CD4-positive, alpha-beta T cell treated with Interleukin-15 for 1 hour (primary cell): Measurements from ENCODE around the gene NPAS2.

ENCODE experiments used
- DNase-seq: peaks from one replicate; pipeline ENCODE4 v3.0.0-alpha.2; 2020

The NPAS2 gene, protein sequence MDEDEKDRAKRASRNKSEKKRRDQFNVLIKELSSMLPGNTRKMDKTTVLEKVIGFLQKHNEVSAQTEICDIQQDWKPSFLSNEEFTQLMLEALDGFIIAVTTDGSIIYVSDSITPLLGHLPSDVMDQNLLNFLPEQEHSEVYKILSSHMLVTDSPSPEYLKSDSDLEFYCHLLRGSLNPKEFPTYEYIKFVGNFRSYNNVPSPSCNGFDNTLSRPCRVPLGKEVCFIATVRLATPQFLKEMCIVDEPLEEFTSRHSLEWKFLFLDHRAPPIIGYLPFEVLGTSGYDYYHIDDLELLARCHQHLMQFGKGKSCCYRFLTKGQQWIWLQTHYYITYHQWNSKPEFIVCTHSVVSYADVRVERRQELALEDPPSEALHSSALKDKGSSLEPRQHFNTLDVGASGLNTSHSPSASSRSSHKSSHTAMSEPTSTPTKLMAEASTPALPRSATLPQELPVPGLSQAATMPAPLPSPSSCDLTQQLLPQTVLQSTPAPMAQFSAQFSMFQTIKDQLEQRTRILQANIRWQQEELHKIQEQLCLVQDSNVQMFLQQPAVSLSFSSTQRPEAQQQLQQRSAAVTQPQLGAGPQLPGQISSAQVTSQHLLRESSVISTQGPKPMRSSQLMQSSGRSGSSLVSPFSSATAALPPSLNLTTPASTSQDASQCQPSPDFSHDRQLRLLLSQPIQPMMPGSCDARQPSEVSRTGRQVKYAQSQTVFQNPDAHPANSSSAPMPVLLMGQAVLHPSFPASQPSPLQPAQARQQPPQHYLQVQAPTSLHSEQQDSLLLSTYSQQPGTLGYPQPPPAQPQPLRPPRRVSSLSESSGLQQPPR

GRCh38 chr2:100819370-100820272, at the start of gene NPAS2:
TSS of gene NPAS2 (plus strand) at chr2:100820139. CDS start at chr2:100904755, 84,616 bp downstream.
- DNase-seq: no peak

- DNase-seq: no peak
Measured at GRCh38 chr2:100771125-100771524, 48.8 kb upstream of the NPAS2 start.

- no peak for DNase-seq
Measured at GRCh38 chr2:100773538-100773937, 46.4 kb upstream of the NPAS2 start.

DNA sequence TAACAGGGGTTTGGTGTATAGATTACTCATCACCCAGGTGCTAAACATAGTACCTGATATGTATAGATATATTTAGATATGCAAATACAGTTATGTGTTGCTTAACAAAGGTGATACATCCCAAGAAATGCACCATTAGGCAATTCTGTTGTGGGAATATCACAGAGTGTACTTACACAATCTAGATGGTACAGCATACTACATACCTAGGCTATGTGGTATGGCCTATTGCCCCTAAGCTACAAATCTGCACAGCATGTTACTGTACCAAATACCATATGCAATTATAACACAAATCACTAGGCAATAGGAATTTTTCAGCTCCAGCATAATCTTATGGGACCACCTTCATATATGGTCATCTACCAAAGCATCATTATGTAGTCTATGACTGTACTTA, 43.5 kb upstream of the NPAS2 start:
- DNase-seq: no peak

- DNase-seq: no peak
Measured at GRCh38 chr2:100778637-100779450, 41.1 kb upstream of the NPAS2 start.

DNA sequence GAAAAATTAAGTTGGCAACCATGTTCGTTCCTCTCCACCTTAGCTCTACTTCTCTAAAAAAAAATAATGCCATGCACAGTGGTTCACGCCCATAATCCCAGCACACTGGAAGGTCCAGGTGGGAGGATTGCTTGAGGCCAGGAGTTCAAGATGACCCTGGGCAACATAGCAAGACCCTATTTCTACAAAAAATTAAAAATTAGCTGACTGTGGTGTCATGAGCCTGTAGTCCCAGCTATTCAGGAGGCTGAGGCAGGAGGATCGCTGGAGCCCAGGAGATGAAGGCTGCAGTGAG, 40.1 kb upstream of the NPAS2 start:
- DNase-seq: no peak

- no peak for DNase-seq
Measured at GRCh38 chr2:100780203-100781008, 39.5 kb upstream of the NPAS2 start.

DNA sequence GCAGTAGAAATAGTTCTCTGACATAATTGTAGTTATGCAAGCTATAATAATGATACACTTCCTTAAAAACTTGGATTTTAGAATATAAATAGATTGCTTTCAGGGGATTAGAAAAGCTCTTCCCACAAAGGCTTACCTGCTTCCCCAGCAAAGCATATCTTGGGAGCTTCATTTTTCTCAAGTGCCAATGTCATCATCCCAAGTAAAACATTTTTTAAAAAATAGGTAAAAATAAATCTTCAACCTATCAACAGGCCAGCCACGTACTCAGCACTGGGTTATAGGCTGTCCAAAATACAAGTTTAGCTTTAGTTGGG, 39.0 kb upstream of the NPAS2 start:
- no peak for DNase-seq

- DNase-seq: no peak
Measured at GRCh38 chr2:100781523-100782379, 38.2 kb upstream of the NPAS2 start.

- no peak for DNase-seq
Measured at GRCh38 chr2:100782380-100782878, 37.5 kb upstream of the NPAS2 start.

DNA sequence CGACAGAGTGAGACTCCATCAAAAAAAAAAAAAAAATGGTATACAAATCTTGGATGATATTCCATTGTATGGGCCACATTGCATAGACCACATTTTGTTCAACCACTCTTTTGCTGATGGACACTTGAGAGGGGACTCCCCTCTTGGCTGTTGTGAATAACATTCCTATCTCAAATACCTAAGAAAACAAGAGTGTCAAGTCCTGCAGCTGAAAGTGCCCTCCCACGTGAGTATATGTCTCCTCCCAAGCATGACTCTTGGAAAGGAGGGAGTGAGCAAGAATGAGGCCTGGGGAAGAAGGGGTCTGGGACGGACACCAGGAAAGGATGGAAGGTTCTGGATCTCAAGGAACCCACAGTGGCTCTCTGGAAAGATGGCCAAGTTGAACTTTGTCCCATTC, 36.0 kb upstream of the NPAS2 start:
- DNase-seq: no peak

DNA sequence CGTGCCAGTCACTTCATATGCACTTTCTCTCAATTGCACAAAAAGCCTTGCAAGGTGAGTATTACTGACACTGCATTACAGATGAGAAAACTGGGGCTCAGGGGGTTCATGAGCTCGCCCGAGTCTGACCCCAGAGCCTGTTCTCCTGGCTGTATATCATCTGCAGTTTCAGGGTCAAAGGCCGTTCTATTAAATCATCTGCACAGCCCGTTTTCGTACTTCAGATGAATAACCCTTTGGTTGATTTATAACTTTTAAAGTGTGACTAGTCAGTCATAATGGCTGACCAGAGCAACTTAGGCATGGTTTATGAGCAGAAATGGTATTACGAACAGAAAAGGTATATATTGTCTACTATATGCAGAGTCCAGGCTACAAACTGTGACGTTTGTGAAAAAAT, 35.3 kb upstream of the NPAS2 start:
- no peak for DNase-seq

DNA sequence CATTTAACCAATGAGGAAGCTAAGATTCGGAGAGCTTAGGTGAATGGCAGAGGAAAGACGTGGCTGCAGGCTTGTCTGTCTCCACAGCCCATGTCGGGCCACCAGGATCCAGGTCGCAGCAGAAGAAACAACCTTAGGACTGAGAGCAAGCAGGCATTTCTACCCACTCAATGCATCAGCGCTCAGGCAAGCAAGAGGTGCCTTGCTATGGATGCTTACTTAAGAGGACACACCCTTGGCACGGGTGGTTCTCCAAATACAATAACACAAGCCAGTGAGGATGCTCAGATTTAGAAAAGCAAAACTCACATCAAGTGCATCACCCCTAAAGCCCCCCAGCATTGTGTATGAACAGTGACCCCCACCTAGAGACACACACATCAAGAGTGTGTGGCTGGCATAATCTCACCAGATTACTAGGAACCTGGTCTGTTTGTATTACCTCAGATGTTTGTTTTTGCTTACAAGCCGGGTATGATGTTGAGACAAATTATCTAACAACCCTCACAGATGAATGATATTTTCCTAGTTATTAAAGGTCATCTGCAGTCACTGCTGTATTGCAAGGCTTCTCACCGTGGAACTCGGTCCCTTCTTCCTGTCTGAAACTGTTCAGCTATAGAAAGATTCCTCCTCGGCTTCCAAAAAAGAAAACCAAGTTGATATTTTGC, 34.2 kb upstream of the NPAS2 start:
- DNase-seq: no peak

DNA sequence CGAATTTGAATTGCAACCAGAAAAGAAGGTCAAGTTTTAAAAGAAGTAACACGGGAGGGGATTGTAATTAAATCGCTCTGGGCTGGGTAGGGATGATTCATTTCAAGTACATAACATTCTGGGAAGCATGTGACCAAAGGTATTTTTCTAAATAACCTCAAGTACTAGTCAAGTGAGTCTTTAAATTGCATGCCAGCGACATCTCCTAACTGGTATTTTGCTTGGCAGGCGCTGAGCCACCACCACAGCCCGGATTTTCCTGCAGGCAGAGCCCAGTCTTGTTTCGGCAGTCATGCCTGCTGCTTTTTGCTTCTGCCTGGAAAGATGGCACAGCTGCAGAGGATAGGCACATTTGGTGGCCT, 33.7 kb upstream of the NPAS2 start:
- no peak for DNase-seq

GRCh38 chr2:100786985-100787384, 33.0 kb upstream of the NPAS2 start:
- no peak for DNase-seq

- DNase-seq: no peak
Measured at GRCh38 chr2:100789361-100789760, 30.6 kb upstream of the NPAS2 start.

GRCh38 chr2:100791294-100791935, 28.5 kb upstream of the NPAS2 start:
- no peak for DNase-seq

- DNase-seq: no peak
Measured at GRCh38 chr2:100791936-100792308, 28.0 kb upstream of the NPAS2 start.

GRCh38 chr2:100793220-100793619, 26.7 kb upstream of the NPAS2 start:
- DNase-seq: no peak

- no peak for DNase-seq
Measured at GRCh38 chr2:100793982-100794381, 26.0 kb upstream of the NPAS2 start.
